GM12873 (cell line): ENCODE data around the gene STAT4.
A peak's percentile ranks its signal among the peaks of the same experiment; 100 is the strongest.

ENCODE experiments used
- TF ChIP-seq, protein P1 (sequence below): IDR thresholded peaks from 2 replicates; pipeline ENCODE4 v1.5.1; 2012; ENCODE audit warnings: low read depth, mild to moderate bottlenecking, moderate library complexity, low read length, control low read depth; ENCODE audit not compliant: insufficient read depth; ENCODE audit errors: missing control alignments

Gene STAT4

GRCh38 chr2:191166756-191167445, 16.1 kb upstream of the STAT4 start:
- TF ChIP-seq, protein P1, sequence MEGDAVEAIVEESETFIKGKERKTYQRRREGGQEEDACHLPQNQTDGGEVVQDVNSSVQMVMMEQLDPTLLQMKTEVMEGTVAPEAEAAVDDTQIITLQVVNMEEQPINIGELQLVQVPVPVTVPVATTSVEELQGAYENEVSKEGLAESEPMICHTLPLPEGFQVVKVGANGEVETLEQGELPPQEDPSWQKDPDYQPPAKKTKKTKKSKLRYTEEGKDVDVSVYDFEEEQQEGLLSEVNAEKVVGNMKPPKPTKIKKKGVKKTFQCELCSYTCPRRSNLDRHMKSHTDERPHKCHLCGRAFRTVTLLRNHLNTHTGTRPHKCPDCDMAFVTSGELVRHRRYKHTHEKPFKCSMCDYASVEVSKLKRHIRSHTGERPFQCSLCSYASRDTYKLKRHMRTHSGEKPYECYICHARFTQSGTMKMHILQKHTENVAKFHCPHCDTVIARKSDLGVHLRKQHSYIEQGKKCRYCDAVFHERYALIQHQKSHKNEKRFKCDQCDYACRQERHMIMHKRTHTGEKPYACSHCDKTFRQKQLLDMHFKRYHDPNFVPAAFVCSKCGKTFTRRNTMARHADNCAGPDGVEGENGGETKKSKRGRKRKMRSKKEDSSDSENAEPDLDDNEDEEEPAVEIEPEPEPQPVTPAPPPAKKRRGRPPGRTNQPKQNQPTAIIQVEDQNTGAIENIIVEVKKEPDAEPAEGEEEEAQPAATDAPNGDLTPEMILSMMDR, result no peak

DNA sequence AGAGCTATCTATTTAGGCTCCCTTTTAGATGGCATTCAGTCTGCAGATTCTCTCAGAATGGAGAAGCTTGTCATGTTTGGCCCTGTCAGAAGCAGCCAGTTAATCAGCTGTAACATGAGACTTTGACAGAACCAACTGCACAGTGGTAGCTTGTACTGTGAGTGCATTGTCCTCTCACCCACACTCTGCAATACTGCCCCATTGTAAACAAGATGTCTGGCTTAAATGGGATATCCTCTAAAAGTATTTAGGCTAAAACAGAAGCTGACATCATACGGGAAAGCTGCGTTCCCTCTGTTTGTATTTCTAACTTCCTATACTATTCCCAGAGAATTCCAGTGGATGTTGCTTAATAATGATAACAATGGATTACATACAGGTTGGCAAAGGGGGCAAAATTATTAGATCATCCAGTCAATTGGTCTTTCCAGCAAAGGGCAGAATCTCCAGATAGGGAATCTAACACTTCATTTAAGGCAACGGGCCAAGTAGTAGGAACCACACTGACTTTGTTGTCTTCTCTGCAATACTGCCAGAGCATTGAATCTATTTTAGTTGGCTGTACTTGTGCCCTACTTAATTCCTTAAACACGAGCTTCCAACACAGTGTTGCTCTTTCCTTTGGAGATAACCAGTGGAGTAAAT, 15.4 kb upstream of the STAT4 start:
- TF ChIP-seq, protein P1, result no peak

- TF ChIP-seq, protein P1, result peak; percentile 66
These were observed 14.4 kb upstream of the STAT4 start for GRCh38 chr2:191165176-191165643.

DNA sequence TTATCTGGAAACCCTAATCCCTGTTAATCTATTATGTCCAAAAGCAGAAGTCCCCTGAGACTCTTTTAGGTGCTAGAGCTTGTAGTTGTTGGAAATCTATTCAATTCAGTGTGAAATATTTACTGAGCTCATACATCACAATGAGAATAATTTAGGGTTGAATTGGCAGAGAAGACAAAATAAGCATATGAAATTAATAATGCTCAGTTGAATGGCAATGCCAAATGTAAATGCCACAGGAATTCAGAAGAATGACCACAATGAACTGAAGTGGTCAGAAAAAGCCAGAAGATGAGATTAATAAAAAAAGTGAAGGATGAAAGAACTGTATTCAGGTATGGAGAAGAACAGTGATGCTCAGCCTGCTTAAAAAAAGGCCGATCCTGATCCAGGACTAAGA, 8.0 kb upstream of the STAT4 start:
- TF ChIP-seq, protein P1, result no peak

GRCh38 chr2:191158193-191158592, 7.4 kb upstream of the STAT4 start:
- TF ChIP-seq, protein P1, result no peak

DNA sequence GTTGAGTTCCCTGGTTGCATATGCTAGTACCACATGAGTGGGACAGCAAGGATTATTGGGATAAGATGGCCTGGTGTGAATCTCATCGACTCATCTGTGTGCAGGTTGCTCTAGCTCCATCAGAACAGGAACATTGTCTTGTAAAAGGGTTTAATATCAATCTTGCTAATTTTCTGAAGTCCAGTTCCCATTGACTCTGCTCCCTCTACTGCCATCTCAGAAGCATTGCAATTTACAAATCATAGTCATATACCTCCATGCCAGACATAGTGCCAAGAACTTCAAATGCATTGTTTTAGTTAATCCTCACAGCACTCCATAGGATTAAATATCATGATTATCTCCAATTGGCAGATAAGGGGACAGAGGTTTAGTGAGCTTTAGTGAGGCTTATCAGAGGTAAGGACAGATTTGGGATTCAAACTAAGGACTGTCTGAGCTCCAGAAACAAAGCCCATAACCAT, 4.8 kb upstream of the STAT4 start:
- TF ChIP-seq, protein P1, result peak; percentile 74

GRCh38 chr2:191153716-191154115, 2.9 kb upstream of the STAT4 start:
- TF ChIP-seq, protein P1, result no peak
